BLaER1 (cell line): ENCODE data around the gene ZNF860.
A peak's percentile ranks its signal among the peaks of the same experiment; 100 is the strongest.
"Not testable (repeated sequence)": the region's sequence is repeated elsewhere in the genome, so short reads cannot be mapped to it uniquely, and the experiment has no call there.

Source experiments
- H3K27ac ChIP-seq: shearing (Covaris generic); formaldehyde crosslinking; 2 replicates; pipeline ENCODE4 v1.8.1; 2022
- H3K27me3 ChIP-seq: shearing (Covaris generic); formaldehyde crosslinking; 2 replicates; pipeline ENCODE4 v1.8.1; 2022
- H3K36me3 ChIP-seq: shearing (Covaris generic); formaldehyde crosslinking; 2 replicates; pipeline ENCODE4 v1.8.1; 2022
- H3K4me1 ChIP-seq: shearing (Covaris generic); formaldehyde crosslinking; 2 replicates; pipeline ENCODE4 v1.8.1; 2022
- H3K4me2 ChIP-seq: shearing (Covaris generic); formaldehyde crosslinking; 2 replicates; pipeline ENCODE4 v1.8.1; 2022
- H3K4me3 ChIP-seq: shearing (Covaris generic); formaldehyde crosslinking; 2 replicates; pipeline ENCODE4 v1.8.1; 2022
- H3K9ac ChIP-seq: shearing (Covaris generic); formaldehyde crosslinking; 2 replicates; pipeline ENCODE4 v1.8.1; 2022
- H3K9me3 ChIP-seq: shearing (Covaris generic); formaldehyde crosslinking; 2 replicates; pipeline ENCODE4 v1.8.1; 2022
- H4K20me1 ChIP-seq: shearing (Covaris generic); formaldehyde crosslinking; 2 replicates; pipeline ENCODE4 v1.8.1; 2022
- Cebpa-rat ChIP-seq: shearing (Covaris generic); IDR thresholded peaks from 2 replicates; pipeline ENCODE4 v1.8.1; 2022

ZNF860 gene

DNA sequence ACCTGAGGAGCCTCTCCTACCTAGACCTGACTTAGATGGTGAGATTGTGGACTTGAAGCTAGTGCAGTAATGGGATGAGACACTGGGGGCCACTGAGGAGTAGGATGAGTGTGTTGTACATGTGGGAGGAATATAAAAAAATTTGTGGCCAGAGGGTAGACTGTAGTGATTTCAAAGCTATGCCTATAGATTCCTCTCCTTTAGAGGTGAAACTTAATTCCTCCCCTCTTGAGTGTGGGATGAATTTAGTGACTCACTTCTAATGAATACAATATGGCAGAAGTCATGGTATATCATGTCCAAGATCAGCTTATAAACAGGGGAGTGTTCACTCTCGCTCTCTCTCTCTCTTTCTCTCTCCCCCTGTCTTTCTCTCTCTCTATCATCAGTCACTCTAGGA lies 6.7 kb downstream of the ZNF860 start:
- Histone ChIP-seq H4K20me1 (no peaks in the 10 kb centered on the region), H3K9me3 (peaks cover 39% of the 10 kb centered on the region), H3K4me3 (no peak overlapping the region), H3K27ac (no peak overlapping the region), H3K36me3 (no peaks in the 10 kb centered on the region), H3K27me3 (peaks cover under 1% of the 10 kb centered on the region; the same call in 1 of the 2 replicates), H3K9ac (no peak overlapping the region), H3K4me2 (no peak overlapping the region), H3K4me1 (no peaks in the 10 kb centered on the region)
- no peak for TF ChIP-seq Cebpa-rat

DNA sequence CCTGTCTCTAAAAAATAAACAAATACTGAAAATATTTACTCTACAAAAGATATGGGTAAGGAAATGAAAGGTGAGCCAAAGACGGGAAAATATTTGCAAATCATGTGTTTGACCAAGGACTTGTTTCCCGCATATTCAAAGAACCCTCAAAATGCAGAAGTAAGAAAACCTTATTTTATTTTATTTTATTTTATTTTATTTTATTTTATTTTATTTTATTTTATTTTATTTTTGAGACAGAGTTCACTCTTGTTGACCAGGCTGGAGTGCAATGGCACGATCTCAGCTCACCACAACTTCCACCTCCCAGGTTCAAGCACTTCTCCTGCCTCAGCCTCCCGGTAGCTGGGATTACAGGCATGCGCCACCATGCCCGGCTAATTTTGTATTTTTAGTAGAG lies 11.4 kb downstream of the ZNF860 start:
- not testable (repeated sequence) for H3K4me1 ChIP-seq, H3K27ac ChIP-seq, H3K9ac ChIP-seq, H3K4me2 ChIP-seq, H3K27me3 ChIP-seq, H3K36me3 ChIP-seq, H3K4me3 ChIP-seq, H4K20me1 ChIP-seq
- peaks cover 53% of the 10 kb centered on the region for H3K9me3 ChIP-seq

DNA sequence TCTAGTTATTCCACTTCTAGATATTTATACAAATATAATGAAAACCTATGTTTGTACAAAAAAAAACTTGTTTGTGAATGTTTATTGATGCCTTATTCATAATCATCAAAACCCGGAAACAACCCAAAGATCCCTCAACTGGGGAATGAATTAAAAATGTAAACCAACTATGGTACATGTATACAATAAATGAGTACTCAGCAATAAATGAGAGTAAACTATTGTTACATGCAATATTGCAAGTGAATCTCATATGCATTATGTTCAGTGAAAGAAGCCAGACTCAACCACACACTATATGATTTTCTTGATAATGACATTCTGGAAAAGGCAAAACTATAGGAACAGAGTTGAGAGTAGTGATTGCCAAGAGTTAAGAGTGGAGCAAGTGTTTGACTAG lies 12.3 kb downstream of the ZNF860 start:
- Histone ChIP-seq H3K4me3 (no peak overlapping the region), H3K27ac (no peak overlapping the region), H3K4me2 (no peak overlapping the region), H4K20me1 (no peaks in the 10 kb centered on the region), H3K36me3 (no peaks in the 10 kb centered on the region), H3K9me3 (peaks cover 46% of the 10 kb centered on the region), H3K27me3 (no peaks in the 10 kb centered on the region), H3K9ac (no peak overlapping the region), H3K4me1 (no peaks in the 10 kb centered on the region)
- no peak for TF ChIP-seq Cebpa-rat

DNA sequence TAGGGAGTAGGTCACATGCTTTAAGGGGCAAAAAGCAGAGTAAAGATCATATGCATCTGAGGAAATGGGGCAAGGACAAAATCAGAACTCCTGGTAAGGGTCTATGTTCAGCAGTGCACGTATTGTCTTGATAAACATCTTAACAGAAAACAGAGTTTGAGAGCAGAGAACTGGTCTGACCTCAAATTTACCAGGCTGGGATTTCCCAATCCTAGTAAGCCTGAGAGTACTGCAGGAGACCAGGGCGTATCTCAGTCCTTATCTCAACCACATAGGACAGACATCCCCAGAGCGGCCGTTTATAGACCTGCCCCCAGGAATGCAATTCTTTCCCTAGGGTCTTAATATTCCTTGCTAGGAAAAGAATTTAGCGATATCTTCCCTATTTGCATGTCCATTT lies 13.5 kb downstream of the ZNF860 start:
- not testable (repeated sequence) for H3K36me3 ChIP-seq, H3K4me3 ChIP-seq, H3K27ac ChIP-seq

DNA sequence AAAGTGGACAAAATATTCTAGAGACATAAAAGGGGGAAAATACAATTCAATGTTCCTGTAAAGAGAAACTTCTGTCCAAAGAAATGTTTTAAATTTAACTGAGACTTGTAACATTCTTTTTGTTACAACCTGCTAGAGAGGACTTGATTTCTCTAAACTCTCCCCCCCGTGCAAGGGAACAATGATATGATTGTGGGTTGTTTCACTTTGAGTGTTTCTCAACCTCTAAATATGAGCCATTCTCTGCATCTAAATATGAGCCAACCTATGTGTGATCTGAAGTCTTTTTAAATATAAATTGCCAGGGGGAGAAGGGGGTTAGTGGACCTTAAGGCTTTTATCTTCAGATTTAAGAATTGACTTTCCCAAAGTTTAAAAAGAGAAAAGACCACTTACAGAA lies 14.6 kb downstream of the ZNF860 start:
- H3K27ac ChIP-seq = no peak overlapping the region
- H3K4me3 ChIP-seq = no peak overlapping the region
- no peak overlapping the region for H3K4me2 ChIP-seq
- TF ChIP-seq Cebpa-rat = no peak
- peaks cover 15% of the 10 kb centered on the region for H3K4me1 ChIP-seq
- no peaks in the 10 kb centered on the region for H4K20me1 ChIP-seq
- no peaks in the 10 kb centered on the region for H3K27me3 ChIP-seq
- peaks cover 23% of the 10 kb centered on the region for H3K9me3 ChIP-seq
- H3K9ac ChIP-seq = no peak overlapping the region
- no peaks in the 10 kb centered on the region for H3K36me3 ChIP-seq

More for the DNA sequence above, 13.5 kb downstream of the ZNF860 start:
- H3K4me2 ChIP-seq, H3K9ac ChIP-seq, H3K4me1 ChIP-seq, H3K27me3 ChIP-seq, H4K20me1 ChIP-seq: not testable (repeated sequence)
- H3K9me3 ChIP-seq = peaks cover 34% of the 10 kb centered on the region

DNA sequence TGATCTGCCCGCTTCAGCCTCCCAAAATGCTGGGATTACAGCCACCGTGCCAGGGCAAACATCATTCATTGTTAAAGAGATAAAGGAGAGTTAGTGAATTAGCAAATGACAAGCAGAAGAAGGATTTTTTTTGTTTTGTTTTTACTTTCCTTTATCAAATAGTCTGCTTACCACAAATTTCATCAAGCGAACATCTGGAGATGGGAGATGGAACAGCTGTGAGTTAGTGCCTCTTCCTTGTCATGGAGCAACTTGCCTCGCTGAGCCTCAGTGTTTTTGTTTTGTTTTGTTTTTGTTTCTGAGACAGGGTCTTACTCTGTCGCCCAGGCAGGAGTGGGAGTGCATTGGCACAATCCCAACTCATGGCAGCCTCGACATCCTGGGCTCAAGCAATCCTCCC lies 15.9 kb downstream of the ZNF860 start:
- Histone ChIP-seq H4K20me1 (no peaks in the 10 kb centered on the region), H3K4me1 (peaks cover 21% of the 10 kb centered on the region), H3K27me3 (no peaks in the 10 kb centered on the region), H3K4me2 (no peak overlapping the region), H3K36me3 (no peaks in the 10 kb centered on the region), H3K9ac (no peak overlapping the region), H3K27ac (no peak overlapping the region), H3K9me3 (peaks cover 13% of the 10 kb centered on the region), H3K4me3 (no peak overlapping the region)
- no peak for TF ChIP-seq Cebpa-rat

DNA sequence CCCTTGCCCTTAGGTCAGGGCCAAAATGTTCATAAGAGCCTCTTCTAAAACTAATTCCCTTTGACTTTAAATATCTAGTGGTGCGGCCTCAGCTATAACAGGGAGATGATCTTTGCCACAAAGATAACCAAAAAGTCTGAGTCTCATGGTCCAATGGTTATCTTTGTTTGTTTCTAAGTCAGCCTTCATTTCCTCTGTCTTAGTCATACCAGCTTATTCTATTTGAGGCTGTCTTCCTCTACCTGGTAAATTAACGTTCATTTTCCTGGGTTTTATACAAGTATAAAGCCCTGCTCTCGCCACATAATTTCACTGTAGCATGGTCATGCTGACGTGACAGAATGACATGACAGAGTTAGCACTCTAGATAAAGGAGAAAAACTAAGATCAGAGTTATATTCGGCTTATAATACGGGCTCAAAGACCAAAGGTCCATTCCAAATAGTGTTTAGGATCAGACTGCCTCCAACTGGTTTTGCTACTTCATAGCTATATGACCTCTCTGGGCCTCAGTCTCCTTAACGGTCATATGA lies 18.4 kb downstream of the ZNF860 start:
- Histone ChIP-seq H3K4me3 (no peak overlapping the region), H3K9me3 (peaks cover 3% of the 10 kb centered on the region), H3K4me1 (peaks cover 33% of the 10 kb centered on the region), H3K27ac (no peak overlapping the region), H3K9ac (no peak overlapping the region), H4K20me1 (no peaks in the 10 kb centered on the region), H3K4me2 (peak overlapping the region; percentile 31), H3K36me3 (no peaks in the 10 kb centered on the region), H3K27me3 (no peaks in the 10 kb centered on the region)
- no peak for TF ChIP-seq Cebpa-rat

DNA sequence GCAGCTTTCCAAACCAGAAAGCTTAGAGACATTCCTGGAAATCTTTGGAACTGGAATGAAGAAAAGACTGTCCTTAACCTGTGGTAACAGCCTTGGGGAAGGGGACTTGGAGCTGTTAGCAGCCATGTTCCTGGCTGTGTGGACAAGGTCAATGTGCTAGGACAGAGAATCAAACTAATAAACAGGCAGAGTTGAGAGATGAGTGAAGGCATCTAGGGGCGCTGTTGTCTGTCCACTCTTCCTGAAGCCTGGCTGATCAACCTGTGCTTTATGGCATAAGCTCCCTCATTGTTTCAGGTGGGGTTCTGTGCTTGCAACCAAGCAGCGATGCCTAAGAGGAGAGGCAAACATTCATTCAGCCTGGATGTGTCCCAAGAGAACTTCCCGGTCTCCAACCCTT lies 19.3 kb downstream of the ZNF860 start:
- H3K36me3 ChIP-seq = no peaks in the 10 kb centered on the region
- TF ChIP-seq Cebpa-rat = no peak
- H3K9ac ChIP-seq = no peak overlapping the region
- H3K9me3 ChIP-seq = no peaks in the 10 kb centered on the region
- H3K4me3 ChIP-seq = no peak overlapping the region
- no peaks in the 10 kb centered on the region for H3K27me3 ChIP-seq
- H3K4me1 ChIP-seq = peaks cover 33% of the 10 kb centered on the region
- no peaks in the 10 kb centered on the region for H4K20me1 ChIP-seq
- H3K4me2 ChIP-seq = no peak overlapping the region
- H3K27ac ChIP-seq = no peak overlapping the region

DNA sequence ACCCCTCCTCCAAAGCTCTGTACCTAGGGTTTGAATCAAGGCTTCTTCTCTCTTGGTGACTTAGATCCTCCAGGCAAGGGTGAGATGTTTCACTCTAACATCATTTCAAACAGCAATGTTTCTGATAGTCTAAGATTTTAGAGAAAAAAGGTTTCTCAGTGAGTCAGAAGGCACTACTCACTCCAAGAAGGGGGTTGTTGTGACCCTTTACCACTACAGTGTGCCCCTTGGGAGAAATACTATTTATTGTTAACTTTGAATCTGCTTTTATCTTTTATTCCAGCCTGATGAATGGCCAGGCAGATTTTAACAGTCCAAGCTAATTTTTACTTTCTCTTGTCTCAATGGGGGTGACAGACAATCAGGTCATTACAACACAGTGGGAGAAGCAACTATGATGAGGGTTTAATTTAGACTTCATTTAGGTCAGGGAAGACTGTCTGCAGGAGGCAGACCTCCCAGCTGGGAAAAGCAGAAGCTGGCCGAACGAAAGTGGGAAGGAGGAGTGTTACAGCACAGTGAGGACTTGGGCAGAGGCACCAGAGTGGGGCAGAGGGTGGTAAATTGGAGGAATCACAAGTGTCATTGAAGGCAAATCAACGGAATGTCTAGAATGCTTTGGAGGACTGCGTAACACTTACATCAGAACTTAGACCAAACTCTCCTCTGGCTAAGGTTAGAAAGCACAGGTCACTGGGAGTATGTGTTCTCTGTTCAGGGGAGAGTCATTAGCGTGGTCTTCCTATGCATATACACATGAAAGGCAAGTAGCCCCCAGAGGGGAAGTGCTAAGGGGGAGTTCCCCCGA lies 21.2 kb downstream of the ZNF860 start:
- Histone ChIP-seq H3K4me2 (peak overlapping the region; percentile 42), H3K4me1 (peaks cover 33% of the 10 kb centered on the region), H3K36me3 (no peaks in the 10 kb centered on the region), H3K27me3 (no peaks in the 10 kb centered on the region), H3K4me3 (no peak overlapping the region), H4K20me1 (no peaks in the 10 kb centered on the region), H3K27ac (no peak overlapping the region), H3K9me3 (no peaks in the 10 kb centered on the region), H3K9ac (no peak overlapping the region)
- no peak for TF ChIP-seq Cebpa-rat

DNA sequence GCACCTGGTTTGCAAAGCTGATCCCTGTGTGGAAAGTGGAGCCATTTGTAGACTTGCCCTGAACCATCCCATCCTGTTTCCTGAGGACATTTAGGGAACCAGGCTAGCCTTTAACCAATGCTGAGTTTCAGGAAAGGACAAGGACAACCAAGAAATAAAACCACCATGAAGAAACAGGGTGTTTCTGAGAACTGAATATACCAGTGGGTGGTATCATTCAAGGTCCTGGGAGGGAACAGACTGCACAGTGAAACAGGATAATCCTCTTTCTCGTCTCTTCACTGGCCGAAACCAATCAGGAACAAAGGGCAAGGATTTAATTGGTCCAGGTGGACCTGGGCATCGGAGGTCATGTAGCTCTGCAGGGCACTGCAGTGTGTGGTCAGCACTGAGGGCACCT lies 21.8 kb downstream of the ZNF860 start:
- Histone ChIP-seq H3K27me3 (no peaks in the 10 kb centered on the region), H3K4me2 (peak overlapping the region; percentile 42), H3K9me3 (no peaks in the 10 kb centered on the region; the same call in 1 of the 2 replicates), H3K27ac (no peak overlapping the region), H3K4me1 (peaks cover 33% of the 10 kb centered on the region), H3K36me3 (no peaks in the 10 kb centered on the region), H4K20me1 (no peaks in the 10 kb centered on the region), H3K4me3 (no peak overlapping the region), H3K9ac (no peak overlapping the region)
- no peak for TF ChIP-seq Cebpa-rat
